PFSK-1 (cell line): ENCODE data around the gene FRMD3.

Source experiments
- FOXP2 ChIP-seq: optimal IDR thresholded peaks from 2 replicates; pipeline ENCODE3; 2011; ENCODE audit warnings: borderline replicate concordance, control low read depth, inconsistent platforms; ENCODE audit not compliant: insufficient read depth; ENCODE audit errors: extremely low read length, extremely low read depth
- POLR2AphosphoS5 ChIP-seq: IDR thresholded peaks from 2 replicates; pipeline ENCODE4 v1.6.1; 2012; ENCODE audit warnings: low read depth, mild to moderate bottlenecking, control low read depth, low read length, moderate library complexity
- SIN3A ChIP-seq: IDR thresholded peaks from 2 replicates; pipeline ENCODE4 v1.6.1; 2012; ENCODE audit warnings: mild to moderate bottlenecking, low read length, moderate library complexity, borderline replicate concordance; ENCODE audit not compliant: insufficient read depth
- TAF1 ChIP-seq: IDR thresholded peaks from 2 replicates; pipeline ENCODE4 v1.6.1; 2012; ENCODE audit warnings: low read length, control low read depth, borderline replicate concordance; ENCODE audit not compliant: insufficient read depth
- TF ChIP-seq, protein P1 (sequence below), 2 experiments: IDR thresholded peaks; 2 replicates each; pipeline versions ENCODE4 v1.6.1 to v1.8.0; 2011 to 2012; ENCODE audit warnings: low read depth in 2 of 2, low read length in 2 of 2, control low read depth in 1 of 2, inconsistent platforms in 1 of 2, mild to moderate bottlenecking in 1 of 2, moderate library complexity in 1 of 2; ENCODE audit not compliant: insufficient read depth in 1 of 2

Gene FRMD3

DNA sequence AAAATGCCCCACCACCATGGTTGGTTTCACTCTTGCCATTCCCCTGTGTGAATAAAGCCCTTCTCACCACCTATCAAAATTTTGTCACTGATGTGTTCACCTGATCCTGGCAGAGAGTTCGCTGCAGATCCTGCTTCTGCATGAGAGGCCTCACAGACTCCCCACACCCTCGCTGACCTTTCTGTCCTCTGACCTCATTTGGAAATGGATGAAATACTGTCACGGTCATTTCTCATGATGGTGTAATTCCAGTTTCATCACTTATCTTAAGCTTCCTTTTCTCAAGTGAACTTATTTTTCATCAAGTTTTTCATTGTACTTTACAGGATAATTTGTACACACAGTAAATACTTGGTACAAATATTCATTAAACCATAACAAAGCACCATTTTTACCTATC lies 131.3 kb downstream of the FRMD3 start:
- TF ChIP-seq SIN3A (no peak), POLR2AphosphoS5 (no peak), TAF1 (no peak), FOXP2 (no peak)
- TF ChIP-seq, protein P1, sequence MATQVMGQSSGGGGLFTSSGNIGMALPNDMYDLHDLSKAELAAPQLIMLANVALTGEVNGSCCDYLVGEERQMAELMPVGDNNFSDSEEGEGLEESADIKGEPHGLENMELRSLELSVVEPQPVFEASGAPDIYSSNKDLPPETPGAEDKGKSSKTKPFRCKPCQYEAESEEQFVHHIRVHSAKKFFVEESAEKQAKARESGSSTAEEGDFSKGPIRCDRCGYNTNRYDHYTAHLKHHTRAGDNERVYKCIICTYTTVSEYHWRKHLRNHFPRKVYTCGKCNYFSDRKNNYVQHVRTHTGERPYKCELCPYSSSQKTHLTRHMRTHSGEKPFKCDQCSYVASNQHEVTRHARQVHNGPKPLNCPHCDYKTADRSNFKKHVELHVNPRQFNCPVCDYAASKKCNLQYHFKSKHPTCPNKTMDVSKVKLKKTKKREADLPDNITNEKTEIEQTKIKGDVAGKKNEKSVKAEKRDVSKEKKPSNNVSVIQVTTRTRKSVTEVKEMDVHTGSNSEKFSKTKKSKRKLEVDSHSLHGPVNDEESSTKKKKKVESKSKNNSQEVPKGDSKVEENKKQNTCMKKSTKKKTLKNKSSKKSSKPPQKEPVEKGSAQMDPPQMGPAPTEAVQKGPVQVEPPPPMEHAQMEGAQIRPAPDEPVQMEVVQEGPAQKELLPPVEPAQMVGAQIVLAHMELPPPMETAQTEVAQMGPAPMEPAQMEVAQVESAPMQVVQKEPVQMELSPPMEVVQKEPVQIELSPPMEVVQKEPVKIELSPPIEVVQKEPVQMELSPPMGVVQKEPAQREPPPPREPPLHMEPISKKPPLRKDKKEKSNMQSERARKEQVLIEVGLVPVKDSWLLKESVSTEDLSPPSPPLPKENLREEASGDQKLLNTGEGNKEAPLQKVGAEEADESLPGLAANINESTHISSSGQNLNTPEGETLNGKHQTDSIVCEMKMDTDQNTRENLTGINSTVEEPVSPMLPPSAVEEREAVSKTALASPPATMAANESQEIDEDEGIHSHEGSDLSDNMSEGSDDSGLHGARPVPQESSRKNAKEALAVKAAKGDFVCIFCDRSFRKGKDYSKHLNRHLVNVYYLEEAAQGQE (IDR thresholded peaks at IDR 0.05; ENCODE audit: insufficient read depth in 1 of 2, low read depth in 2 of 2, low read length in 2 of 2): no peak

DNA sequence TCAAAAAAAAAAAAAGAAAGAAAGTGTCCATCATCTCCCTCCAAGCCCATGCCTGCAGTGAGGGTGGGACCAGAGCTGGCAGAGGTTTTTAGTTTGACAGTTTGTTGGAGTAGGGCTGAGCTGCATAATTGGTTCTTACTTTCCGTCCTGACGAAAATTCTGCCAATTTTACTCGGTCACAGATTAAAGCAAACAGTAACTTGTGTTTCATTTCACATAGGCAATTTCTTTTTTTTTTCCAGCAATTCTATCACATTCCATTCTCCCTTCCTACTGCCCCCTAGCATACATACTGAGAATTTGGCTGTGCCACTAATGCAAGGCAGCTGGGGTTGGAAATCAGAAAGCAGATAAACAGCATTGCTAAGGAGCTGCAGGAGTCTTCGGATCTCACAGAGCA lies 132.4 kb downstream of the FRMD3 start:
- TF ChIP-seq FOXP2 (no peak), SIN3A (no peak), POLR2AphosphoS5 (no peak), TAF1 (no peak)
- TF ChIP-seq, protein P1 (IDR thresholded peaks at IDR 0.05; ENCODE audit: insufficient read depth in 1 of 2, low read depth in 2 of 2, low read length in 2 of 2): no peak

- TF ChIP-seq, protein P1 (IDR thresholded peaks at IDR 0.05; ENCODE audit: insufficient read depth in 1 of 2, low read depth in 2 of 2, low read length in 2 of 2): no peak
- no peak for TF ChIP-seq POLR2AphosphoS5
- TF ChIP-seq FOXP2: no peak
- TF ChIP-seq SIN3A: no peak
- TF ChIP-seq TAF1: no peak
These were observed 134.5 kb downstream of the FRMD3 start for GRCh38 chr9:83403527-83404238.

DNA sequence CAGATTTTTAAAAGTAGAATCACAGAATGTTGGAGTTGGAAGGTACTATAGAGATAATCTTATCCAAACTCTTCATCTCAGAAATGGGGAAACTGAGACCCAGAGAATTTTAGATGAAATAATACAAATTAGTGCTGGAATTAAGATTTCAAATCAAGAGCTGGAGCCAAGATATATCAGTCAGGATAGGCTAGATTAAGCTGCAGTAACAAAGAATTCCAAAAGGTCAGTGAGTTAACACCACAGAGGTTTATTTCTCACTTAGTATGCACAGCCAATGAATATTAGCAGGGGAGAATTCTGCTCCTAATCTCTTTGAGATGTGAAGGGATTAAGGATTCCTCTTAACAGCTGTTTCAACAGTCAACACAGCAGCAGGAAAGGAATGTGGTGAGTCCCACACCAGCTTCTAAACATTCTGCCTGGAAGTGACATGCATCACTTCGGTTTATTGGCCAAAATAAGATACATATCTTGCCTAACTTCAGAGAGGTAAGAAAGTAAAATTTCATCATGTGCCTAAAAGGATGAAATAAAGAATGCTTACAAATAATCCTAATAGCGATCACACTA lies 136.8 kb downstream of the FRMD3 start:
- TF ChIP-seq SIN3A (no peak), FOXP2 (no peak)
- TF ChIP-seq, protein P1 (IDR thresholded peaks at IDR 0.05; ENCODE audit: insufficient read depth in 1 of 2, low read depth in 2 of 2, low read length in 2 of 2): no peak

GRCh38 chr9:83396813-83397212 lies 141.4 kb downstream of the FRMD3 start:
- TF ChIP-seq TAF1 (no peak), FOXP2 (no peak), SIN3A (no peak), POLR2AphosphoS5 (no peak)
- TF ChIP-seq, protein P1 (IDR thresholded peaks at IDR 0.05; ENCODE audit: insufficient read depth in 1 of 2, low read depth in 2 of 2, low read length in 2 of 2): no peak
